ENCODE data around the gene FBXO36. TPM values are rescaled to one million over a fixed set of nuclear protein-coding genes. Genes with fewer than 3 reads are reported as not detected.

Gene FBXO36
- total RNA-seq, 4 donors from 2014 or later = 0.88 to 8.8 (median 5.4) TPM

GRCh38 chr2:229887441-229887840 lies 34.9 kb upstream of the FBXO36 start:
- Histone ChIP-seq H3K27ac (no peak overlapping the region), H3K9me3 (no peaks in the 10 kb centered on the region), H3K4me1 (no peaks in the 10 kb centered on the region), H3K36me3 (no peaks in the 10 kb centered on the region), H3K27me3 (no peaks in the 10 kb centered on the region), H3K4me3 (no peak overlapping the region)
- TF ChIP-seq, protein P1, sequence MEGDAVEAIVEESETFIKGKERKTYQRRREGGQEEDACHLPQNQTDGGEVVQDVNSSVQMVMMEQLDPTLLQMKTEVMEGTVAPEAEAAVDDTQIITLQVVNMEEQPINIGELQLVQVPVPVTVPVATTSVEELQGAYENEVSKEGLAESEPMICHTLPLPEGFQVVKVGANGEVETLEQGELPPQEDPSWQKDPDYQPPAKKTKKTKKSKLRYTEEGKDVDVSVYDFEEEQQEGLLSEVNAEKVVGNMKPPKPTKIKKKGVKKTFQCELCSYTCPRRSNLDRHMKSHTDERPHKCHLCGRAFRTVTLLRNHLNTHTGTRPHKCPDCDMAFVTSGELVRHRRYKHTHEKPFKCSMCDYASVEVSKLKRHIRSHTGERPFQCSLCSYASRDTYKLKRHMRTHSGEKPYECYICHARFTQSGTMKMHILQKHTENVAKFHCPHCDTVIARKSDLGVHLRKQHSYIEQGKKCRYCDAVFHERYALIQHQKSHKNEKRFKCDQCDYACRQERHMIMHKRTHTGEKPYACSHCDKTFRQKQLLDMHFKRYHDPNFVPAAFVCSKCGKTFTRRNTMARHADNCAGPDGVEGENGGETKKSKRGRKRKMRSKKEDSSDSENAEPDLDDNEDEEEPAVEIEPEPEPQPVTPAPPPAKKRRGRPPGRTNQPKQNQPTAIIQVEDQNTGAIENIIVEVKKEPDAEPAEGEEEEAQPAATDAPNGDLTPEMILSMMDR (IDR thresholded peaks at IDR 0.05) = no peak
- TF ChIP-seq POLR2A (IDR thresholded peaks at IDR 0.05) = no peak
- intact Hi-C loops (cut with DNase I; ENCODE audit: low total_unique reads) = no loop called here
- no peak for DNase-seq

- H3K4me1 ChIP-seq = no peaks in the 10 kb centered on the region
- intact Hi-C loops (cut with DNase I; ENCODE audit: low total_unique reads) = no loop called here
- H3K9me3 ChIP-seq = no peaks in the 10 kb centered on the region
- TF ChIP-seq, protein P1 (IDR thresholded peaks at IDR 0.05) = no peak
- no peaks in the 10 kb centered on the region for H3K36me3 ChIP-seq
- no peak for DNase-seq
- H3K27ac ChIP-seq = no peak overlapping the region
- no peaks in the 10 kb centered on the region for H3K27me3 ChIP-seq
- H3K4me3 ChIP-seq = no peak overlapping the region
Observed at GRCh38 chr2:229888031-229888430, 34.3 kb upstream of the FBXO36 start.

- no peak overlapping the region for H3K27ac ChIP-seq
- H3K4me3 ChIP-seq = no peak overlapping the region
- H3K9me3 ChIP-seq = no peaks in the 10 kb centered on the region
- H3K36me3 ChIP-seq = no peaks in the 10 kb centered on the region
- TF ChIP-seq, protein P1 (IDR thresholded peaks at IDR 0.05) = no peak
- no peak for TF ChIP-seq POLR2A (IDR thresholded peaks at IDR 0.05)
- DNase-seq = no peak
- intact Hi-C loops (cut with DNase I; ENCODE audit: low total_unique reads) = no loop called here
- H3K4me1 ChIP-seq = no peaks in the 10 kb centered on the region
- no peaks in the 10 kb centered on the region for H3K27me3 ChIP-seq
Observed at GRCh38 chr2:229889023-229889422, 33.3 kb upstream of the FBXO36 start.

GRCh38 chr2:229896857-229897256 lies 25.4 kb upstream of the FBXO36 start:
- Histone ChIP-seq H3K27ac (no peak overlapping the region), H3K36me3 (no peaks in the 10 kb centered on the region), H3K27me3 (no peaks in the 10 kb centered on the region), H3K9me3 (no peaks in the 10 kb centered on the region), H3K4me1 (no peaks in the 10 kb centered on the region), H3K4me3 (no peak overlapping the region)
- no peak for TF ChIP-seq POLR2A (IDR thresholded peaks at IDR 0.05)
- TF ChIP-seq, protein P1 (IDR thresholded peaks at IDR 0.05) = no peak
- intact Hi-C loops (cut with DNase I; ENCODE audit: low total_unique reads) = no loop called here
- no peak for DNase-seq

GRCh38 chr2:229899604-229900003 lies 22.7 kb upstream of the FBXO36 start:
- intact Hi-C loops (cut with DNase I; ENCODE audit: low total_unique reads) = no loop called here
- TF ChIP-seq, protein P1 (IDR thresholded peaks at IDR 0.05) = no peak
- no peak for TF ChIP-seq POLR2A (IDR thresholded peaks at IDR 0.05)
- Histone ChIP-seq H3K27ac (no peak overlapping the region), H3K9me3 (no peaks in the 10 kb centered on the region), H3K27me3 (no peaks in the 10 kb centered on the region), H3K4me1 (no peaks in the 10 kb centered on the region), H3K36me3 (no peaks in the 10 kb centered on the region), H3K4me3 (no peak overlapping the region)
- DNase-seq = no peak
